Measurements from ENCODE around the gene USP25.

USP25 gene

GRCh38 chr21:15820327-15820726, 90.5 kb downstream of the USP25 start:
- no peak for DNase-seq (ENCODE audit: low read depth)

- no peak for DNase-seq (ENCODE audit: low read depth)
Observed at GRCh38 chr21:15820852-15821379, 91.1 kb downstream of the USP25 start.

- DNase-seq (ENCODE audit: low read depth) = no peak
Observed at GRCh38 chr21:15823486-15824150, 93.8 kb downstream of the USP25 start.

- no peak for DNase-seq (ENCODE audit: low read depth)
Observed at GRCh38 chr21:15825700-15826099, 95.9 kb downstream of the USP25 start.

- DNase-seq (ENCODE audit: low read depth) = peak; percentile 4
Observed at GRCh38 chr21:15826147-15826780, 96.5 kb downstream of the USP25 start.

- no peak for DNase-seq (ENCODE audit: low read depth)
Observed at GRCh38 chr21:15826908-15827601, 97.3 kb downstream of the USP25 start.

GRCh38 chr21:15831497-15831896, 101.7 kb downstream of the USP25 start:
- DNase-seq (ENCODE audit: low read depth) = no peak

- no peak for DNase-seq (ENCODE audit: low read depth)
Observed at GRCh38 chr21:15837645-15838044, 107.9 kb downstream of the USP25 start.

- DNase-seq (ENCODE audit: low read depth) = no peak
Observed at GRCh38 chr21:15839026-15839425, 109.2 kb downstream of the USP25 start.

- DNase-seq (ENCODE audit: low read depth) = no peak
Observed at GRCh38 chr21:15839601-15840000, 109.8 kb downstream of the USP25 start.

- no peak for DNase-seq (ENCODE audit: low read depth)
Observed at GRCh38 chr21:15840406-15840805, 110.6 kb downstream of the USP25 start.

- DNase-seq (ENCODE audit: low read depth) = no peak
Observed at GRCh38 chr21:15841856-15842564, 112.2 kb downstream of the USP25 start.

GRCh38 chr21:15842565-15842880, 112.7 kb downstream of the USP25 start:
- DNase-seq (ENCODE audit: low read depth) = no peak

- DNase-seq (ENCODE audit: low read depth) = no peak
Observed at GRCh38 chr21:15843766-15844165, 114.0 kb downstream of the USP25 start.

- DNase-seq (ENCODE audit: low read depth) = no peak
Observed at GRCh38 chr21:15848634-15849560, 119.1 kb downstream of the USP25 start.

- no peak for DNase-seq (ENCODE audit: low read depth)
Observed at GRCh38 chr21:15849927-15850326, 120.1 kb downstream of the USP25 start.

- DNase-seq (ENCODE audit: low read depth) = no peak
Observed at GRCh38 chr21:15850645-15851044, 120.9 kb downstream of the USP25 start.

GRCh38 chr21:15852146-15852545, 122.4 kb downstream of the USP25 start:
- no peak for DNase-seq (ENCODE audit: low read depth)

GRCh38 chr21:15853126-15853525, 123.3 kb downstream of the USP25 start:
- DNase-seq (ENCODE audit: low read depth) = no peak

GRCh38 chr21:15856813-15857212, 127.0 kb downstream of the USP25 start:
- no peak for DNase-seq (ENCODE audit: low read depth)

- DNase-seq (ENCODE audit: low read depth) = no peak
Observed at GRCh38 chr21:15857740-15858139, 128.0 kb downstream of the USP25 start.

GRCh38 chr21:15860541-15860940, 130.8 kb downstream of the USP25 start:
- no peak for DNase-seq (ENCODE audit: low read depth)
